Neural cell (in vitro differentiated cells): Measurements from ENCODE around the gene TRIM37. TPM values are rescaled to one million over a fixed set of nuclear protein-coding genes. Genes with fewer than 3 reads are reported as not detected.

Experiments used
- H2AFZ ChIP-seq: fragments of 200-600, 300-800 bp; sonication (generic), shearing (Covaris generic); 2 replicates; pipeline ENCODE4 v1.6.0; 2014; ENCODE audit warnings: low read depth, mild to moderate bottlenecking, antibody characterized with exemption, low read length, moderate library complexity
- H3F3A ChIP-seq: fragments of 200-600 bp; shearing (Covaris generic); 2 replicates; pipeline ENCODE4 v1.6.1; 2016; ENCODE audit warnings: mild to moderate bottlenecking, moderate library complexity, mixed read lengths, antibody characterized with exemption, low read length; ENCODE audit not compliant: insufficient read depth, poor library complexity, severe bottlenecking
- H3K27ac ChIP-seq: fragments of 200-600, 300-800 bp; sonication (generic), shearing (Covaris generic); 2 replicates; pipeline ENCODE4 v1.5.1; 2014; ENCODE audit warnings: mild to moderate bottlenecking, low read length, moderate library complexity
- H3K27me3 ChIP-seq: fragments of 300-800, 200-600 bp; sonication (generic), shearing (Covaris generic); 2 replicates; pipeline ENCODE4 v1.6.0; 2014; ENCODE audit warnings: mild to moderate bottlenecking, low read depth, low read length, moderate library complexity; ENCODE audit not compliant: insufficient read depth
- H3K36me3 ChIP-seq: fragments of 300-800, 200-600 bp; sonication (generic), shearing (Covaris generic); 2 replicates; pipeline ENCODE4 v1.5.1; 2014; ENCODE audit warnings: mild to moderate bottlenecking, antibody characterized with exemption, low read length, moderate library complexity; ENCODE audit not compliant: insufficient read depth
- H3K4me2 ChIP-seq: fragments of 300-800, 200-600 bp; sonication (generic), shearing (Covaris generic); 2 replicates; pipeline ENCODE4 v1.6.0; 2014; ENCODE audit warnings: mild to moderate bottlenecking, low read length
- H3K4me3 ChIP-seq: fragments of 300-800, 200-600 bp; sonication (generic), shearing (Covaris generic); 2 replicates; pipeline ENCODE4 v1.5.1; 2014; ENCODE audit warnings: mild to moderate bottlenecking, low read length, moderate library complexity
- H3K79me2 ChIP-seq: fragments of 200-600 bp; shearing (Covaris generic); replicated peaks from 2 replicates; pipeline ENCODE4 v1.6.0; 2014; ENCODE audit warnings: mild to moderate bottlenecking, low read length, moderate library complexity; ENCODE audit not compliant: insufficient read depth
- H3K9ac ChIP-seq: fragments of 300-800, 200-600 bp; sonication (generic), shearing (Covaris generic); 2 replicates; pipeline ENCODE4 v1.6.1; 2016; ENCODE audit warnings: mild to moderate bottlenecking, low read length, mixed read lengths
- H3K9me2 ChIP-seq: fragments of 200-600 bp; shearing (Covaris generic); 2 replicates; pipeline ENCODE4 v1.6.1; 2016; ENCODE audit warnings: mild to moderate bottlenecking, low read length, mixed read lengths; ENCODE audit not compliant: insufficient read depth
- H3K9me3 ChIP-seq: fragments of 200-600, 300-800 bp; sonication (generic), shearing (Covaris generic); 2 replicates; pipeline ENCODE4 v1.6.1; 2016; ENCODE audit warnings: mild to moderate bottlenecking, mixed run types, low read length, moderate library complexity, mixed read lengths
- H4K20me1 ChIP-seq: fragments of 200-600 bp; shearing (Covaris generic); 2 replicates; pipeline ENCODE4 v1.6.1; 2016; ENCODE audit warnings: mild to moderate bottlenecking, mixed run types; ENCODE audit not compliant: insufficient read depth
- EP300 ChIP-seq: fragments of 450-650 bp; conservative IDR thresholded peaks from 2 replicates; pipeline ENCODE4 v1.6.1; 2014; ENCODE audit warnings: antibody characterized with exemption, mild to moderate bottlenecking, moderate library complexity; ENCODE audit not compliant: poor library complexity, severe bottlenecking
- EZH2 ChIP-seq: fragments of 200-600, 300-800 bp; shearing (Covaris generic), sonication (generic); IDR thresholded peaks from 2 replicates; pipeline ENCODE4 v1.6.1; 2014; ENCODE audit warnings: antibody characterized with exemption, low read length, borderline replicate concordance, mild to moderate bottlenecking; ENCODE audit not compliant: insufficient read depth, poor library complexity, severe bottlenecking
- MXI1 ChIP-seq: fragments of 450-650 bp; conservative IDR thresholded peaks from 2 replicates; pipeline ENCODE4 v1.6.1; 2014; ENCODE audit warnings: antibody characterized with exemption, mild to moderate bottlenecking; ENCODE audit not compliant: poor library complexity, severe bottlenecking
- POLR2AphosphoS5 ChIP-seq: IDR thresholded peaks from 2 replicates; pipeline ENCODE4 v1.6.1; 2012
- RAD21 ChIP-seq: fragments of 450-650 bp; conservative IDR thresholded peaks from 2 replicates; pipeline ENCODE4 v1.6.1; 2014; ENCODE audit warnings: antibody characterized with exemption, mild to moderate bottlenecking, moderate library complexity
- REST ChIP-seq: IDR thresholded peaks from 2 replicates; pipeline ENCODE4 v1.6.1; 2012; ENCODE audit warnings: borderline replicate concordance
- SMC3 ChIP-seq: fragments of 450-650 bp; conservative IDR thresholded peaks from 2 replicates; pipeline ENCODE4 v1.6.1; 2014; ENCODE audit warnings: antibody characterized with exemption, mild to moderate bottlenecking, moderate library complexity; ENCODE audit not compliant: poor library complexity
- TAF1 ChIP-seq: IDR thresholded peaks from 2 replicates; pipeline ENCODE4 v1.6.1; 2012; ENCODE audit warnings: low read depth
- polyA plus RNA-seq: library from polyadenylated mRNA; depleted of rRNA; stranded (reverse); fragments of >200 nt; gene quantifications from 2 replicates; pipeline ENCODE4 v1.2.3, GENCODE V29; 2014
- TF ChIP-seq, protein P1 (sequence below): fragments of 450-650 bp; IDR thresholded peaks from 2 replicates; pipeline ENCODE4 v1.5.1; 2014; ENCODE audit warnings: antibody characterized with exemption, mild to moderate bottlenecking, moderate library complexity; ENCODE audit not compliant: poor library complexity, severe bottlenecking

Gene TRIM37
- polyA plus RNA-seq, 1 donor from 2014 or later, result 65.2 TPM

DNA sequence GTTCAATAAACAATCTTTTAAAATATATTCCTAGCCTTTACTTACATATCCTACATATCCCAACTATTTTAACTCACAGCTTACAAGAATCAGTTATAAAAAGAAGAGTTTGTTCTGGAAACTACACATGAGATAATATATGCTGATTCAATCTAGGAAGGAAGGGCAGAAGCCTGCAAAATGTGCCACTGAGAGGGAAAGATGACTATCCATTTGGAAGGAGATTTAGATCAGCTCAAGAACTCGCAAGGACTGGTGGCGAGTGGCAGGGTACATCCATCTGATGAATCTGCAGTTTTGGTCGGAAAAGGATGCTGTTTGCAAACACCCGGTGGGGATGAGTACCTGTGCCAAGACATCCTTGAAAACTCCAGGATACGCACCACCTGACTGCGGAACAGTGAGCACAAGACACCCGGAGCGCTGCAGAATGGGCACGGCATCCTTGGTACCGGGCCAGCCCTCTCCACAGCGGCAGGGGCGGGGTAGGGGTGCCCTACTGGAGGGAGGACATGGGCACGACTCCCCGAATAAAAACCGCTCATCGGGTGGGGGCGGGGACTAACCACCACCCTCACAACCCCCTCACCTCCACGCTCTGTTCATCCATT, 723 bp downstream of the TRIM37 start:
- H3K9me3 ChIP-seq, result no peaks in the 10 kb centered on the region
- H3K4me3 ChIP-seq, result peak overlapping the region; percentile 94
- peak overlapping the region; percentile 41 for H2AFZ ChIP-seq
- peak overlapping the region; percentile 79 for H3K27ac ChIP-seq
- peaks cover 6% of the 10 kb centered on the region for H3F3A ChIP-seq
- no peaks in the 10 kb centered on the region for H3K27me3 ChIP-seq
- no peaks in the 10 kb centered on the region for H3K36me3 ChIP-seq
- peaks cover 21% of the 10 kb centered on the region for H3K79me2 ChIP-seq
- H3K9ac ChIP-seq, result peak overlapping the region; percentile 88
- peak overlapping the region; percentile 94 for H3K4me2 ChIP-seq
- H4K20me1 ChIP-seq, result no peaks in the 10 kb centered on the region
- H3K9me2 ChIP-seq, result no peaks in the 10 kb centered on the region
- no peak for TF ChIP-seq MXI1
- no peak for TF ChIP-seq REST
- TF ChIP-seq SMC3, result no peak
- TF ChIP-seq, protein P1, sequence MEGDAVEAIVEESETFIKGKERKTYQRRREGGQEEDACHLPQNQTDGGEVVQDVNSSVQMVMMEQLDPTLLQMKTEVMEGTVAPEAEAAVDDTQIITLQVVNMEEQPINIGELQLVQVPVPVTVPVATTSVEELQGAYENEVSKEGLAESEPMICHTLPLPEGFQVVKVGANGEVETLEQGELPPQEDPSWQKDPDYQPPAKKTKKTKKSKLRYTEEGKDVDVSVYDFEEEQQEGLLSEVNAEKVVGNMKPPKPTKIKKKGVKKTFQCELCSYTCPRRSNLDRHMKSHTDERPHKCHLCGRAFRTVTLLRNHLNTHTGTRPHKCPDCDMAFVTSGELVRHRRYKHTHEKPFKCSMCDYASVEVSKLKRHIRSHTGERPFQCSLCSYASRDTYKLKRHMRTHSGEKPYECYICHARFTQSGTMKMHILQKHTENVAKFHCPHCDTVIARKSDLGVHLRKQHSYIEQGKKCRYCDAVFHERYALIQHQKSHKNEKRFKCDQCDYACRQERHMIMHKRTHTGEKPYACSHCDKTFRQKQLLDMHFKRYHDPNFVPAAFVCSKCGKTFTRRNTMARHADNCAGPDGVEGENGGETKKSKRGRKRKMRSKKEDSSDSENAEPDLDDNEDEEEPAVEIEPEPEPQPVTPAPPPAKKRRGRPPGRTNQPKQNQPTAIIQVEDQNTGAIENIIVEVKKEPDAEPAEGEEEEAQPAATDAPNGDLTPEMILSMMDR, result no peak
- no peak for TF ChIP-seq EP300
- no peak for TF ChIP-seq TAF1
- TF ChIP-seq POLR2AphosphoS5, result no peak
- no peak for TF ChIP-seq RAD21
- no peak for TF ChIP-seq EZH2

DNA sequence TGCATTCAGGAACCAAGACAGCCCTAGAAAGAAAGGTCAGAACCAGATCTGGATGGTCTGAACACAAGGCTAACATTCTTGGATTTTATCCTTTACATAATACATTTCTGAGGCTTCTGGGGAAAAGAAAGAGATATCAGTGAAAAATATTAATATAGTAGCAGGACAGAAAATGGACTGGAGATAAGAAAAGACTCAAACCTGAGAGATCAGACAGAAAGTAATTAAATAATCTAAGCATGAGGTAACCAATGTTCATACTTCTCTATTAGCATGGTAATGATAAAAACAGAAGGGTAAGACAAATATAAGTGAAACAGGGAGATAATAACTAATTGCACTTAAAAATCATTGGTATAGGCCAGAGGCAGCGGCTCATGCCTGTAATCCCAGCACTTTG, 5.5 kb downstream of the TRIM37 start:
- no peak overlapping the region for H3K4me2 ChIP-seq
- peaks cover 6% of the 10 kb centered on the region for H3F3A ChIP-seq
- H2AFZ ChIP-seq, result no peak overlapping the region
- H3K27me3 ChIP-seq, result no peaks in the 10 kb centered on the region
- no peak overlapping the region for H3K9ac ChIP-seq
- TF ChIP-seq POLR2AphosphoS5 (no peak), SMC3 (no peak), MXI1 (no peak), REST (no peak), RAD21 (no peak), EP300 (no peak), TAF1 (no peak), EZH2 (no peak)
- TF ChIP-seq, protein P1, result no peak
- peaks cover 28% of the 10 kb centered on the region for H3K79me2 ChIP-seq
- no peak overlapping the region for H3K27ac ChIP-seq
- no peaks in the 10 kb centered on the region for H3K9me2 ChIP-seq
- H4K20me1 ChIP-seq, result no peaks in the 10 kb centered on the region
- no peak overlapping the region for H3K4me3 ChIP-seq
- peaks cover 7% of the 10 kb centered on the region for H3K36me3 ChIP-seq
- no peaks in the 10 kb centered on the region for H3K9me3 ChIP-seq
